ENCODE data around the gene OR4M1. TPM values are rescaled to one million over a fixed set of nuclear protein-coding genes. Genes with fewer than 3 reads are reported as not detected.
"Not testable (repeated sequence)": the region's sequence is repeated elsewhere in the genome, so short reads cannot be mapped to it uniquely, and the experiment has no call there.

Gene OR4M1
- total RNA-seq, 4 donors from 2014 or later: not detected

DNA sequence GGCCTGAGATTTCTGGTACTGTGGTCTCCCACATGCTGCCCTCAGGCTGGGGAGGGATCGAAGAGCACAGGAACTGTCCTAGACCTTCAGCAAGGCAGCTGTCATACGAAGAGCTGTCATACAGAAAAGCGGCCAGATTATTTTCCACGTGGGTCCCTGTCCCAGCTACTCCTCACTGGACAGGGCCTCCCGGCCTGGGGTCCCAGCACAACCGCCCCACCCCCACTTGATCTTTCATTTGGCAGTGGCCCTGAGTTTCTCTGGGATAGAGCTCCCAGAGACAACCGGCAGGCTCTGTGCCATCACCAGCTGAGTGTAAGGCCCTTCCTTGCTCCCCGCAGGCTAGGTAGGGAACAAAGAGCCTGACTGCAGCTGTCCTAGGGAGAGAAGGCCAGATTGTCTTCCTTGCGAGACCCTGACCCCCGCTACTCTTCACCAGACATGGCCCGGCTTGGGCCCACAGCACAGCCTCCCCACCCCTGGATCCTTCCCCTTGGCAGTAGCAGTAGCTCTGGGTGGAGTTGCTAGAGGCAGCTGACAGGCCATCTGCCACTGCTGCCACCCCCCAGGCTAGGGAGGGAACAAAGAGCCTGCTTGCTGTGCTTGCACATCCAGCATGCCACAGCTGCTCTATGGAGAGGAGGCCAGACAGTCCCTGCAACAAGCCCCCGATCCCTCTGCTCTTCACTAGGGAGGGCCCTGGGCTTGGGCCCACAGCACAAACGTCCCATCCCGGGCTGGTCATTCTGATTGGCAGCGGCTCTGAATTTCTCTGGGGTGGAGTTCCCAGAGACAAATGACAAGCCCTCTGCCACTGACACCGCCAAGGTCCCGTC, 27.2 kb downstream of the OR4M1 start:
- no peak overlapping the region for H3K27ac ChIP-seq
- no peaks in the 10 kb centered on the region for H3K27me3 ChIP-seq
- H3K4me3 ChIP-seq: no peak overlapping the region
- H3K4me1 ChIP-seq: no peaks in the 10 kb centered on the region
- 80% methylated on average over 17 of the region's 17 CpGs for WGBS
- TF ChIP-seq EP300 (IDR thresholded peaks at IDR 0.05) (no peak), POLR2AphosphoS5 (IDR thresholded peaks at IDR 0.05) (no peak), POLR2A (IDR thresholded peaks at IDR 0.05) (no peak)
- TF ChIP-seq, protein P1, sequence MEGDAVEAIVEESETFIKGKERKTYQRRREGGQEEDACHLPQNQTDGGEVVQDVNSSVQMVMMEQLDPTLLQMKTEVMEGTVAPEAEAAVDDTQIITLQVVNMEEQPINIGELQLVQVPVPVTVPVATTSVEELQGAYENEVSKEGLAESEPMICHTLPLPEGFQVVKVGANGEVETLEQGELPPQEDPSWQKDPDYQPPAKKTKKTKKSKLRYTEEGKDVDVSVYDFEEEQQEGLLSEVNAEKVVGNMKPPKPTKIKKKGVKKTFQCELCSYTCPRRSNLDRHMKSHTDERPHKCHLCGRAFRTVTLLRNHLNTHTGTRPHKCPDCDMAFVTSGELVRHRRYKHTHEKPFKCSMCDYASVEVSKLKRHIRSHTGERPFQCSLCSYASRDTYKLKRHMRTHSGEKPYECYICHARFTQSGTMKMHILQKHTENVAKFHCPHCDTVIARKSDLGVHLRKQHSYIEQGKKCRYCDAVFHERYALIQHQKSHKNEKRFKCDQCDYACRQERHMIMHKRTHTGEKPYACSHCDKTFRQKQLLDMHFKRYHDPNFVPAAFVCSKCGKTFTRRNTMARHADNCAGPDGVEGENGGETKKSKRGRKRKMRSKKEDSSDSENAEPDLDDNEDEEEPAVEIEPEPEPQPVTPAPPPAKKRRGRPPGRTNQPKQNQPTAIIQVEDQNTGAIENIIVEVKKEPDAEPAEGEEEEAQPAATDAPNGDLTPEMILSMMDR (IDR thresholded peaks at IDR 0.05): no peak
- DNase-seq (ENCODE audit: low spot score in 2 of 2): no peak
- H3K9me3 ChIP-seq: peaks cover 29% of the 10 kb centered on the region
- no peaks in the 10 kb centered on the region for H3K36me3 ChIP-seq

DNA sequence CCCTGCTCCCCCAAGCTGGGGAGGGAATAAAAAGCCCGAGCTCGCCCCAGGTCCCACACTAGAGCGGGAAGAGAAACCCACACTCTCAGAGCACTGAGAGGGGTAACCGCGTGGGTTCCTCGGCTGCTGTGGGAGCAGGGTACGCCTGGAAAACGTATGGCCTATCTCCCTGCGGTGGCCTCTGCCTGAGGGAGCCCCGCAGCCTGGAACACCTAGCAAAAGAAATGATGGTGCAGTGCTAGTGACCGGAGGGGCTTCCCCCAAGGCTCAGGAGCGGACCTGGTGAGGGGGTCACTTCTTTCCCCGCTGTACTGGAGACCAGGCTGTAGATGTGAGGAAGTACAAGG, 27.8 kb downstream of the OR4M1 start:
- no peak for DNase-seq (ENCODE audit: low spot score in 2 of 2)
- Histone ChIP-seq H3K4me1 (no peaks in the 10 kb centered on the region), H3K36me3 (no peaks in the 10 kb centered on the region), H3K27me3 (no peaks in the 10 kb centered on the region), H3K27ac (no peak overlapping the region), H3K9me3 (peaks cover 29% of the 10 kb centered on the region), H3K4me3 (no peak overlapping the region)
- TF ChIP-seq EP300 (IDR thresholded peaks at IDR 0.05) (no peak), POLR2A (IDR thresholded peaks at IDR 0.05) (no peak), POLR2AphosphoS5 (IDR thresholded peaks at IDR 0.05) (no peak)
- TF ChIP-seq, protein P1 (IDR thresholded peaks at IDR 0.05): no peak
- WGBS: 80% methylated on average over 13 of the region's 13 CpGs

DNA sequence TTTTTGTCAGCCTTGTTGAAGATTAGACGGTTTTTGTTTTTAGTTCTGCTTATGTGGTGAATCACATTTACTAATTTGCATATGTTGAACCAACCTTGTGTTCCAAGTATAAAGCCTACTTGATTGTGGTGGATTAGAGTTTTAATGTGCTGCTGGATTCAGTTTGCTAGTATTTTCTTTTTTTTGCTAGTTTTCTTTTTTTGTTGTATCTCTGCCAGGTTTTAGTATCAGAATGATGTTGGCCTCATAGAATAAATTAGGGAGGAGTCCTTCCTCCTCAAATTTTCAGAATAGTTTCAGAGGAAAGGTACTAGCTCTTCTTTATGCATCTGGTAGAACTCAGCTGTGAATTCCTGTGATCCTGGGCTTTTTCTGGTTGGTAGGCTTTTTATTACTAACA, 30.2 kb downstream of the OR4M1 start, which contains the start of gene OR4N2:
Gene OR4N2 (plus strand): TSS at position 301 of the 400 bp plus-strand sequence. CDS start 23,679 bp downstream, outside the sequence.
- H3K27ac ChIP-seq: not testable (repeated sequence)

DNA sequence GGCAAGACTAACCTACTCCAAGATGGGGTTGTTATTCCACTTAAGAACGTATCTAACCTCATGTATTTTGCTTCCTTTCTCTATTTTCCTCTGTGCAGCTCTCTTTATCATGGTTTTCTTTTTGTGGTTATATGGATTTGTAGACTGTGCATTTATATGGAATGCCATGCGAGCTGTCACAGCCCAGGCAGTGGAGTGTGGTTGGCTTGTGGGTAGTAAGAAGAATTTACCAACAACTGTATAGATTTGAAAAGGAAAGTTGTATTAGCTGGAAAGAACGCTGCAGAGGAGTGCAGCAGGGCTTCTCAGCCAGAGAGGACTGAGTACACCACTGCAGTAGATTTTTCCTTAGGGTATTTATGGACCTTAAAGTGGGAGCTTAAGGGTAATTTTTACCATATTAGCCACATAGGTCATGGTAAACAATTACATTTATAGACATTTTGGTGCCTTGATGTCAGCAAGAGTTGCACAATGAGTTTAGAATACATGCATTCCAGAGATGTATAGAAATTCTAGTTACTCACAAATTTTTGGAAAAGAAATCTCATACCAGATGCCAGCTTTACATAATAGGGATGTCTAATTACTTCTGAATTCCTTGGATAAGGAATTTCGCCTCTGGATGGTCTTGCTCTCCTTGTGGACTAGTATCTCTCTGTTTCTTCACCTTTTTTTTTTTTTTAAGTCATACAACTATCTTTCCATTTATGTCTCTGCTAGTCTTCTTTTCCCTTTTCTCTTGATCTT, 40.0 kb downstream of the OR4M1 start:
- H3K36me3 ChIP-seq; DNase-seq (ENCODE audit: low spot score in 2 of 2); H3K27ac ChIP-seq; H3K27me3 ChIP-seq; H3K4me1 ChIP-seq; H3K4me3 ChIP-seq: not testable (repeated sequence)
- peaks cover 37% of the 10 kb centered on the region for H3K9me3 ChIP-seq
- WGBS: 66% methylated on average over 4 of the region's 4 CpGs

More for the DNA sequence above, 30.2 kb downstream of the OR4M1 start, which contains the start of gene OR4N2:
- WGBS: 90% methylated on average over 1 of the region's 1 CpG
- H3K9me3 ChIP-seq: peaks cover 29% of the 10 kb centered on the region
- H3K36me3 ChIP-seq; H3K27me3 ChIP-seq; H3K4me1 ChIP-seq; DNase-seq (ENCODE audit: low spot score in 2 of 2); H3K4me3 ChIP-seq: not testable (repeated sequence)

DNA sequence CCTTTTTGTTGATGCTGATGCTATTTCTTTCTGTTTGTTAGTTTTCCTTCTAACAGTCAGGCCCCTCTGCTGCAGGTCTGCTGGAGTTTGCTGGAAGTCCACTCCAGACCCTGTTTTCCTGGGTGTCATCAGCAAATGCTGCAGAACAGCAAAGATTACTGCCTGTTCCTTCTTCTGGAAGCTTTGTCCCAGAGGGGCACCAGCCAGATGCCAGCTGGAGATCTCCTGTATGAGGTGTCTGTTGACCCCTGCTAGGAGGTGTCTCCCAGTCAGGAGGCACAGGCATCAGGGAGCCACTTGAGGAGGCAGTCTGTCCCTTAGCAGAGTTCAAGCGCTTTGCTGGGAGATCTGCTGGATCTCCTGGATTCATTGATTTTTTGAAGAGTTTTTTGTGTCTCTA, 46.6 kb downstream of the OR4M1 start:
- 82% methylated on average over 1 of the region's 1 CpG for WGBS
- H3K27ac ChIP-seq: not testable (repeated sequence)

DNA sequence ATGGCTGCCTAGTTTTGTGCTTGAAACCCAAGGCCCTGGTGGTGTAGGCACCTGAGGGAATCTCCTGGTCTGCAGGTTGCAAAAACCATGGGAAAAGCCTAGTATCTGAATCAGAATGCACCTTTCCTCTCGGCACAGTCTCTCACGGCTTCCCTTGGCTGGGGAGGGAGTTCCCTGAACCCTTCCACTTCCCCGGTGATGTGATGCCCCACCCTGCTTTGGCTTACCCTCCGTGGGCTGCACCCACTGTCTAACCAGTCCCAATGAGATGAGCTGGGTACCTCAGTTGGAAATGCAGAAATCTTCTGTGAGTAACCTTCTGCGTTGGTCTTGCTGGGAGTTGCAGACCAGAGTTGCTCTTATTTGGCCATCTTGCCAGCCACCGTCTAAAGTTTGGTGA, 47.7 kb downstream of the OR4M1 start:
- H3K36me3 ChIP-seq; DNase-seq (ENCODE audit: low spot score in 2 of 2); H3K27me3 ChIP-seq; H3K4me1 ChIP-seq; H3K4me3 ChIP-seq; H3K27ac ChIP-seq: not testable (repeated sequence)
- 78% methylated on average over 6 of the region's 6 CpGs for WGBS
- peaks cover 22% of the 10 kb centered on the region for H3K9me3 ChIP-seq

More for the DNA sequence above, 46.6 kb downstream of the OR4M1 start:
- H3K4me3 ChIP-seq; DNase-seq (ENCODE audit: low spot score in 2 of 2); H3K4me1 ChIP-seq; H3K36me3 ChIP-seq; H3K27me3 ChIP-seq: not testable (repeated sequence)
- H3K9me3 ChIP-seq: peaks cover 25% of the 10 kb centered on the region

DNA sequence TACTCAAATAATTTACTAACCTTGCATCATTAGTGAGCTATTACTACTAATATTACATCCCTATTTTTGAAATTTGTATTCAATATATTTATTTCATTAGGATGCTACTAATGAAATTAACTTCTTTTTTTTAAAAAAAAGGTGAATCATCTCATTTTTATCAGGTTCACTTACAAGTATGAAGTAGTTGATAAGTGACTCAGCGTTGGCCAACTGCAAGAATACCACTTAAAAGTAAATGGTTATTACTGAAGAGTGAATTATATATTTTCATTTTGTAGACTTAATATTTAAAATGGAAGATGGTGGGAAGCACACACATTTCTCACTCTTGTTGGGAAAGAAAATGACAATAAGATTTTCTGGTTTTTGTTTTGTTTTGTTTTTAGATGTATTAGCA, 49.9 kb downstream of the OR4M1 start:
- Histone ChIP-seq H3K9me3 (peaks cover 14% of the 10 kb centered on the region), H3K27ac (no peak overlapping the region), H3K4me1 (no peaks in the 10 kb centered on the region), H3K4me3 (no peak overlapping the region), H3K27me3 (no peaks in the 10 kb centered on the region), H3K36me3 (no peaks in the 10 kb centered on the region)
- WGBS: 48% methylated on average over 1 of the region's 1 CpG
- DNase-seq (ENCODE audit: low spot score in 2 of 2): no peak
- TF ChIP-seq, protein P1 (IDR thresholded peaks at IDR 0.05): no peak
- TF ChIP-seq POLR2AphosphoS5 (IDR thresholded peaks at IDR 0.05): no peak
- TF ChIP-seq EP300 (IDR thresholded peaks at IDR 0.05): no peak
- no peak for TF ChIP-seq POLR2A (IDR thresholded peaks at IDR 0.05)

All from suprapubic skin (tissue), 4 donors.